A549 (cell line): ENCODE measurements around the gene ATP9B. TPM values are rescaled to one million over a fixed set of nuclear protein-coding genes. Genes with fewer than 3 reads are reported as not detected.

Source experiments
- ATAC-seq, 2 experiments: fragments of 200-7000 bp in 1 of 2; fragments of >200 bp in 1 of 2; cut with Nextera tagmentation in 1 of 2; cut with Tn5 transposase in 1 of 2; 3 replicates each; pipeline versions ENCODE4 v1.8.0 to v1.9.1; 2018 to 2020; ENCODE audit warnings: mild to moderate bottlenecking in 1 of 2, moderate library complexity in 1 of 2
- CTCF ChIA-PET: fragments of 300-600 bp; sonication (Branson Sonifier 250); formaldehyde crosslinking; extraction: SDS; loops from one replicate; lab custom pipeline; 2021; ENCODE audit warnings: antibody characterized with exemption, inconsistent platforms; lab: Yijun Ruan, JAX
- POLR2A ChIA-PET: fragments of 350-600 bp; formaldehyde crosslinking; extraction: SDS; loops from one replicate; lab custom pipeline; 2021; ENCODE audit warnings: antibody characterized with exemption, inconsistent platforms; lab: Yijun Ruan, JAX
- DNase-seq, 2 experiments: peaks; one replicate each; pipeline versions ENCODE4 v3.0.0 to v3.0.0-alpha.2; 2011 to 2016; ENCODE audit warnings: low read depth in 1 of 2, low spot score in 1 of 2
- FAIRE-seq: peaks from 2 replicates; lab custom pipeline; 2011; peaks lifted over from hg19 to GRCh38; lab: Jason Lieb, UNC
- H3K27ac ChIP-seq, 2 experiments: fragments of >200 bp; sonication (Bioruptor Twin); formaldehyde crosslinking; 3 replicates each; pipeline ENCODE4 v1.5.1; 2016 to 2017
- H3K4me1 ChIP-seq: fragments of >200 bp; sonication (Bioruptor Twin); formaldehyde crosslinking; 3 replicates; pipeline ENCODE4 v1.6.1; 2016
- H3K4me2 ChIP-seq: fragments of >200 bp; sonication (Bioruptor Twin); formaldehyde crosslinking; 3 replicates; pipeline ENCODE4 v1.6.1; 2016
- H3K4me3 ChIP-seq: fragments of >200 bp; sonication (Bioruptor Twin); formaldehyde crosslinking; 3 replicates; pipeline ENCODE4 v1.5.1; 2016
- H3K9me3 ChIP-seq: fragments of >200 bp; sonication (Bioruptor Twin); formaldehyde crosslinking; 3 replicates; pipeline ENCODE4 v1.6.1; 2016
- BHLHE40 ChIP-seq: IDR thresholded peaks from 2 replicates; pipeline ENCODE4 v1.6.1; 2012; ENCODE audit warnings: low read depth, low read length, inconsistent platforms
- CBX8 ChIP-seq: fragments of 200-600 bp; sonication (generic); IDR thresholded peaks from 2 replicates; pipeline ENCODE4 v1.6.1; 2016
- KDM5A ChIP-seq: fragments of 200-600 bp; sonication (generic); IDR thresholded peaks from 2 replicates; pipeline ENCODE4 v1.6.1; 2016; ENCODE audit warnings: antibody characterized with exemption, mild to moderate bottlenecking
- MYC ChIP-seq: IDR thresholded peaks from 2 replicates; pipeline ENCODE4 v1.6.1; 2012; ENCODE audit warnings: mild to moderate bottlenecking, inconsistent platforms, low read length, improper control_type of control experiment, borderline replicate concordance
- POLR2A ChIP-seq: IDR thresholded peaks from 2 replicates; pipeline ENCODE4 v1.6.1; 2012; ENCODE audit warnings: mild to moderate bottlenecking, low read length
- POLR2AphosphoS2 ChIP-seq: conservative IDR thresholded peaks from 2 replicates; pipeline ENCODE4 v1.6.1; 2012; ENCODE audit warnings: low read length, improper control_type of control experiment, inconsistent platforms
- RCOR1 ChIP-seq: fragments of 150-350 bp; IDR thresholded peaks from 2 replicates; pipeline ENCODE4 v1.6.1; 2014; ENCODE audit warnings: antibody characterized with exemption, low read length, low read depth
- SREBF2 ChIP-seq: fragments of 450-650 bp; IDR thresholded peaks from 2 replicates; pipeline ENCODE4 v1.6.1; 2014; ENCODE audit warnings: mild to moderate bottlenecking, moderate library complexity
- ZNF302 ChIP-seq: fragments of 250-450 bp; sonication (Bioruptor Pico); IDR thresholded peaks from 2 replicates; pipeline ENCODE4 v1.9.0; 2021; ENCODE audit warnings: inconsistent platforms, mild to moderate bottlenecking, moderate library complexity
- WGBS: methylation state at CpG from one replicate; pipeline ENCODE4 v1.1.6; 2017; ENCODE audit errors: missing lambda C conversion rate; 5-methylcytosine and 5-hydroxymethylcytosine counted together
- polyA plus RNA-seq, 4 experiments: library from polyadenylated mRNA; depleted of rRNA in 3 of 4; stranded (reverse); fragments of >200 nt; fragmentation: RNase III in 1 of 4; extraction: RNeasy Plus Mini Kit Qiagen cat#74134 plus additional on column Dnase treatment in 1 of 4; gene quantifications; 2 replicates in 3 of 4; 3 replicates in 1 of 4; pipeline ENCODE4 v1.2.3, GENCODE V29; 2011 to 2017
- TF ChIP-seq, protein P1 (sequence below): fragments of >200 bp; sonication (Bioruptor Twin); formaldehyde crosslinking; IDR thresholded peaks from 2 replicates; pipeline ENCODE4 v1.6.1; 2016
- TF ChIP-seq, protein P2 (sequence below): fragments of 450-650 bp; IDR thresholded peaks from 2 replicates; pipeline ENCODE4 v1.6.1; 2014; ENCODE audit warnings: antibody characterized with exemption
- TF ChIP-seq, protein P3 (sequence below): fragments of >200 bp; sonication (Bioruptor Twin); formaldehyde crosslinking; IDR thresholded peaks from 3 replicates; pipeline ENCODE4 v1.6.1; 2016
- TF ChIP-seq, protein P4 (sequence below): IDR thresholded peaks from 2 replicates; pipeline ENCODE4 v1.6.1; 2012; ENCODE audit warnings: low read depth, borderline replicate concordance

Gene ATP9B
- polyA plus RNA-seq, 2 of the 4 experiments (the other 2 are of a cell fraction): 22.6 to 35.7 TPM

DNA sequence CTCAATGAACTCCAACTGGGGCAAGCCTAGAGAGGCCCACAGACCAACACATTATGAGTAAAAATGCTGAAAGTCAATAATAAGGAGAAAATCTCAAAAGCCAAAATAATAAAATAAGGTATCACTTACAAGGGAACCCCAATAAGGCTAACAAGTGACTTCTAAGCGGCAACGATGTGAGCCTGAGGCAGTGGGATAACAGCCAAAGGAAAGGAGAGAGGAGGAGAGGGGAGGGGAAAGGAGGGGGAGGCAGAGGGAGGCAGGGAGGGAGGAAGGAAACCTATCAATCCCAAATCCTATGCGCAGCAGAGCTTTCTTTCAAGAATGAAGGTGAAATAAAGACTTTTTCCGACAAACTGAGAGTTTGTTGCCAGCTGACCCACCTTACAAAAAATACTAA is 320.5 kb downstream of the ATP9B start:
- FAIRE-seq (no peak), DNase-seq (no peak), ATAC-seq (no peak)
- no peak for TF ChIP-seq SREBF2
- H3K4me3 ChIP-seq: no peak overlapping the region
- WGBS: 71% methylated on average over 4 of the region's 4 CpGs
- POLR2A ChIA-PET: no interaction called here
- H3K27ac ChIP-seq: no peak overlapping the region
- H3K4me1 ChIP-seq: no peaks in the 10 kb centered on the region
- CTCF ChIA-PET: interaction anchor here (1.6 to 5.4 kb wide), 2 partner anchors 9 to 139 kb away, joined by 6 to 48 read pairs; no protein-coding TSS in a partner anchor
- no peaks in the 10 kb centered on the region for H3K9me3 ChIP-seq
- no peak overlapping the region for H3K4me2 ChIP-seq

DNA sequence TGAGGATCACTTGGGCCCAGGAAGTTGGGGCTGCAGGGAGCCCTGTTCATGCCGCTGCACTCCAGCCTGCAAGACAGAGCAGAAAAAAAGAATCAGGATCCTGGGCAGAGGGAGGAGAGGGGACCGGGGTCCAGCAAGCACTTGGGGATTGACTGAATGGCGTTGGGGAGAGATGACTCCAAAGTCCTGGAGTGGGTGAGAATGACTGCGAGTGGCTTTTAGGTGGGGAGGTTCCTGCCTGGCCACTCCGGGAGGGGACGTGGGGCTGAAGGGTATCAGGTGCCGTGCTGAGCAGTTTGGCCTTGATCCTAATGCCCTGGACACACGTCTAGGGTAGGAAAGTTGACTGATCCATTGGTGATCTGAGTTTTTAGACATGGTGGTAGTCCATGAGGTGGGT is 323.0 kb downstream of the ATP9B start:
- no peak for ATAC-seq
- WGBS: 83% methylated on average over 8 of the region's 8 CpGs
- no peak for FAIRE-seq
- Histone ChIP-seq H3K4me2 (no peak overlapping the region), H3K9me3 (no peaks in the 10 kb centered on the region), H3K4me1 (no peaks in the 10 kb centered on the region), H3K27ac (no peak overlapping the region), H3K4me3 (no peak overlapping the region)
- TF ChIP-seq ZNF302: no peak
- TF ChIP-seq, protein P1, sequence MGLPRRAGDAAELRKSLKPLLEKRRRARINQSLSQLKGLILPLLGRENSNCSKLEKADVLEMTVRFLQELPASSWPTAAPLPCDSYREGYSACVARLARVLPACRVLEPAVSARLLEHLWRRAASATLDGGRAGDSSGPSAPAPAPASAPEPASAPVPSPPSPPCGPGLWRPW: no peak
- TF ChIP-seq, protein P2, sequence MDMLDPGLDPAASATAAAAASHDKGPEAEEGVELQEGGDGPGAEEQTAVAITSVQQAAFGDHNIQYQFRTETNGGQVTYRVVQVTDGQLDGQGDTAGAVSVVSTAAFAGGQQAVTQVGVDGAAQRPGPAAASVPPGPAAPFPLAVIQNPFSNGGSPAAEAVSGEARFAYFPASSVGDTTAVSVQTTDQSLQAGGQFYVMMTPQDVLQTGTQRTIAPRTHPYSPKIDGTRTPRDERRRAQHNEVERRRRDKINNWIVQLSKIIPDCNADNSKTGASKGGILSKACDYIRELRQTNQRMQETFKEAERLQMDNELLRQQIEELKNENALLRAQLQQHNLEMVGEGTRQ: no peak
- no peak for TF ChIP-seq CBX8
- no peak for DNase-seq
- ChIA-PET POLR2A (interaction anchor here (0.7 kb wide), 1 partner anchor 10 kb away, joined by 6 read pairs; no protein-coding TSS in a partner anchor), CTCF (interaction anchor here (1.0 to 5.4 kb wide), 4 partner anchors 11 to 138 kb away, joined by 3 to 48 read pairs (median 10); no protein-coding TSS in a partner anchor)

DNA sequence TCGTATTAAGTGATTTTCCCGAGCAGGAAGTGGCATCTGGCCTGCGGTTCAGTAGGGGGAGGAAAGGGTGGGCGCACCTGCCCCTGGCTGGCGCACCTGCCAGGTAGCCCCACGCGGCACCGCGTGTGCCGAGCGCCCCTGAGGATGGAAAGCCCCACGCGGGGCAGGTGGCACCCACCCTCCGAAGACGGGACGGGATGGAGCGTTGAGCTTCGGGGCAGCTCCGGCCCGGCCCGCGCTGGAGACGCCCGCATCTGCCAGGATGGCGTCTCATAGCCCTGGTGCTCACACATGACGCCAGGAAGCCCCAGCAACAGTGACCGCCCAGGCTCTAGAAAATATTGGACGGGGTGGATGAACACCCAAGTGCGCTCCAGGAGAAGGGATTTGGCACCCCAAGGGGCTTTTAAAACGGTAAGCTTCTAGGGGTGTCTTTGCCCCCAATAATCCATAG is 324.0 kb downstream of the ATP9B start:
- H3K4me1 ChIP-seq: no peaks in the 10 kb centered on the region
- TF ChIP-seq POLR2AphosphoS2 (no peak), POLR2A (no peak), MYC (no peak), RCOR1 (no peak), BHLHE40 (no peak)
- peak overlapping the region; percentile 74 to 95; a peak in 5 of 6 replicates for H3K27ac ChIP-seq
- ATAC-seq (no peak), FAIRE-seq (no peak), DNase-seq (no peak)
- H3K4me2 ChIP-seq: peak overlapping the region; percentile 97
- ChIA-PET CTCF (interaction anchor here (0.8 to 3.1 kb wide), 5 partner anchors 9 to 137 kb away, joined by 3 to 17 read pairs (median 4); no protein-coding TSS in a partner anchor), POLR2A (interaction anchor here (0.8 kb wide), 1 partner anchor 13 kb away, joined by 3 read pairs; no protein-coding TSS in a partner anchor)
- no peaks in the 10 kb centered on the region for H3K9me3 ChIP-seq
- 87% methylated on average over 19 of the region's 30 CpGs for WGBS
- H3K4me3 ChIP-seq: peak overlapping the region; percentile 52

DNA sequence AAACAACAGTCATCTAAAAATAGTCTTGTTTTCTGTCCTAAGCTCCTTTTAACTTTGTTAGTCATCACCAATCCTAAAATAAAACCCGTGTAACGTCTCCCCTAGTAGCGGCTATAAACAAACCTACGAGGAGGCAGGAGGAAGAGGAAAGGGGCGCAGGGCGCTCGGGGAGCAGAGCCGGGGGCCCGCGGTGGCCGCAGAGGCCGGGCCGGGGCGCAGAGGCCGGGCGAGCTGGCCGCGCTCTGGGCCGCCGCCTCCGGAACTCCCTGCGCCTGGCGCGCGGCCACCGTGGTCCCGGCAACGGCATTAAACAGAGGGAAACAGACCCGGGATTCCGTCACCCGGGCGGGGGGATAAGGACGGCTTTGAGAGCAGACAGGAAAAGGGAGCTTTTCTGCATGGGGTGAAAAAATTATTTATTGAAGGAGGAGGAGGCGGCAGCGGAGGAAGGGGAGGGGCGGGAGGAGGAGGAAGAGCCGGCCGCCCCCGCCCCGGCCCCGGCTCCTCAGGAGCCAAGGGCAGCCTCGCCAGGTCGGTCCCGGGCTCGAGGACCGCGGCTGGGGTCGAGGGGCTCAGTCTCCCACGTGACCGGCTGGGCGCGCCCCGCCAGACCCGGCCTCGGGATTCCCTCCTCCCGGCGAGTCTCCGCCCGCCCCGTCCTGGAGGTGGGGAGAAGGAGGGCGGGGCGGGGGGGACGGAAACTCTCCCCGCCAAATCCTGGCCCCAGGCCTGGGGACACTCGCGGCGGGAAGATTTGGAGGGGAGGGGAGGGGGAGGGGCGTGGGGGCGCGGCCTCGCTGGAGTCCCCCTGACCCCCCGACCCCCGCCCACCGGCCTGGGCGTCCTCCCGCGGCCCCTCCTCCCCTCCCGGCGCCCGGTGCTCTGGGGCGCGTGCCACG is 324.7 kb downstream of the ATP9B start:
- ChIA-PET POLR2A (interaction anchor here (0.8 kb wide), 1 partner anchor 13 kb away, joined by 3 read pairs; no protein-coding TSS in a partner anchor), CTCF (interaction anchor here (0.8 to 3.1 kb wide), 4 partner anchors 9 to 136 kb away, joined by 4 to 17 read pairs (median 4); no protein-coding TSS in a partner anchor)
- peak; percentile 76 to 79 for ATAC-seq
- 3% methylated on average over 18 of the region's 83 CpGs for WGBS
- H3K27ac ChIP-seq: peak overlapping the region; percentile 74 to 95
- peak; percentile 64 to 71 for DNase-seq
- H3K4me1 ChIP-seq: no peaks in the 10 kb centered on the region
- H3K4me2 ChIP-seq: peak overlapping the region; percentile 97
- H3K9me3 ChIP-seq: no peaks in the 10 kb centered on the region
- no peak for FAIRE-seq
- H3K4me3 ChIP-seq: peak overlapping the region; percentile 52
- TF ChIP-seq, protein P3, sequence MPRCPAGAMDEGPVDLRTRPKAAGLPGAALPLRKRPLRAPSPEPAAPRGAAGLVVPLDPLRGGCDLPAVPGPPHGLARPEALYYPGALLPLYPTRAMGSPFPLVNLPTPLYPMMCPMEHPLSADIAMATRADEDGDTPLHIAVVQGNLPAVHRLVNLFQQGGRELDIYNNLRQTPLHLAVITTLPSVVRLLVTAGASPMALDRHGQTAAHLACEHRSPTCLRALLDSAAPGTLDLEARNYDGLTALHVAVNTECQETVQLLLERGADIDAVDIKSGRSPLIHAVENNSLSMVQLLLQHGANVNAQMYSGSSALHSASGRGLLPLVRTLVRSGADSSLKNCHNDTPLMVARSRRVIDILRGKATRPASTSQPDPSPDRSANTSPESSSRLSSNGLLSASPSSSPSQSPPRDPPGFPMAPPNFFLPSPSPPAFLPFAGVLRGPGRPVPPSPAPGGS: no peak
- TF ChIP-seq, protein P4, sequence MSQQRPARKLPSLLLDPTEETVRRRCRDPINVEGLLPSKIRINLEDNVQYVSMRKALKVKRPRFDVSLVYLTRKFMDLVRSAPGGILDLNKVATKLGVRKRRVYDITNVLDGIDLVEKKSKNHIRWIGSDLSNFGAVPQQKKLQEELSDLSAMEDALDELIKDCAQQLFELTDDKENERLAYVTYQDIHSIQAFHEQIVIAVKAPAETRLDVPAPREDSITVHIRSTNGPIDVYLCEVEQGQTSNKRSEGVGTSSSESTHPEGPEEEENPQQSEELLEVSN: peak; percentile 37; the same call in 1 of the 2 replicates
- TF ChIP-seq, protein P2: peak; percentile 47; the same call in 1 of the 2 replicates
- no peak for TF ChIP-seq KDM5A
